Camera-type eye (tissue), 1 donor: Measurements from ENCODE around the gene CACNG1. TPM values are rescaled to one million over a fixed set of nuclear protein-coding genes. Genes with fewer than 3 reads are reported as not detected.

Experiments used
- total RNA-seq: library from RNA; depleted of rRNA; stranded (reverse); fragments of >200 nt; gene quantifications from one replicate; pipeline ENCODE4 v1.2.3, GENCODE V29; 2014

CACNG1 gene
- 0.82 TPM for total RNA-seq

GRCh38 chr17:67044016-67044772, at the start of gene CACNG1:
Gene CACNG1, plus strand, starts transcription at chr17:67044554. Its CDS starts 107 bp downstream, at chr17:67044661.

Other genes starting within 250 kb of the CACNG1 start
- 64.4 TPM for gene CACNG5, start 209.4 kb upstream of the CACNG1 start, total RNA-seq
- gene CACNG4, start 79.8 kb upstream of the CACNG1 start, total RNA-seq: 11.9 TPM
- gene HELZ, start 200.6 kb downstream of the CACNG1 start, total RNA-seq: 174 TPM